ENCODE measurements around the gene RUNX2. TPM values are rescaled to one million over a fixed set of nuclear protein-coding genes. Genes with fewer than 3 reads are reported as not detected.

Gene RUNX2
- total RNA-seq, 2 experiments from 2014 or later, result 0.27 to 0.44 TPM

DNA sequence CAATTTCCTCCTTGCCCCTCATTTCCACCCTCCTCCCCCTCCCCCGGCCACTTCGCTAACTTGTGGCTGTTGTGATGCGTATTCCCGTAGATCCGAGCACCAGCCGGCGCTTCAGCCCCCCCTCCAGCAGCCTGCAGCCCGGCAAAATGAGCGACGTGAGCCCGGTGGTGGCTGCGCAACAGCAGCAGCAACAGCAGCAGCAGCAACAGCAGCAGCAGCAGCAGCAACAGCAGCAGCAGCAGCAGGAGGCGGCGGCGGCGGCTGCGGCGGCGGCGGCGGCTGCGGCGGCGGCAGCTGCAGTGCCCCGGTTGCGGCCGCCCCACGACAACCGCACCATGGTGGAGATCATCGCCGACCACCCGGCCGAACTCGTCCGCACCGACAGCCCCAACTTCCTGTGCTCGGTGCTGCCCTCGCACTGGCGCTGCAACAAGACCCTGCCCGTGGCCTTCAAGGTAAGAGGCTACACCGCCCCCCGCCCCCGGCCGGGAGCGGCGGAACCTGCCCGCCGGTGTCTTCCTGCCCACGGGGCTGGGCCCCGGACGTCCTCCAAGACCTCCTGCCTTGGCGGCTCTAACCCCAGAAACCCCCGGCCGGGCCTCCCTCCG lies 94.5 kb downstream of the RUNX2 start:
- ChIA-PET POLR2A (no interaction called here), CTCF (ENCODE audit: unreplicated experiment) (no interaction called here)
- peak; percentile 16 for DNase-seq (ENCODE audit: low spot score)
- H3K36me3 ChIP-seq (ENCODE audit: insufficient read depth, low read length), result no peaks in the 10 kb centered on the region
- TF ChIP-seq, protein P1, sequence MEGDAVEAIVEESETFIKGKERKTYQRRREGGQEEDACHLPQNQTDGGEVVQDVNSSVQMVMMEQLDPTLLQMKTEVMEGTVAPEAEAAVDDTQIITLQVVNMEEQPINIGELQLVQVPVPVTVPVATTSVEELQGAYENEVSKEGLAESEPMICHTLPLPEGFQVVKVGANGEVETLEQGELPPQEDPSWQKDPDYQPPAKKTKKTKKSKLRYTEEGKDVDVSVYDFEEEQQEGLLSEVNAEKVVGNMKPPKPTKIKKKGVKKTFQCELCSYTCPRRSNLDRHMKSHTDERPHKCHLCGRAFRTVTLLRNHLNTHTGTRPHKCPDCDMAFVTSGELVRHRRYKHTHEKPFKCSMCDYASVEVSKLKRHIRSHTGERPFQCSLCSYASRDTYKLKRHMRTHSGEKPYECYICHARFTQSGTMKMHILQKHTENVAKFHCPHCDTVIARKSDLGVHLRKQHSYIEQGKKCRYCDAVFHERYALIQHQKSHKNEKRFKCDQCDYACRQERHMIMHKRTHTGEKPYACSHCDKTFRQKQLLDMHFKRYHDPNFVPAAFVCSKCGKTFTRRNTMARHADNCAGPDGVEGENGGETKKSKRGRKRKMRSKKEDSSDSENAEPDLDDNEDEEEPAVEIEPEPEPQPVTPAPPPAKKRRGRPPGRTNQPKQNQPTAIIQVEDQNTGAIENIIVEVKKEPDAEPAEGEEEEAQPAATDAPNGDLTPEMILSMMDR (conservative IDR thresholded peaks at IDR 0.05; ENCODE audit: low read length), result no peak
- peak; percentile 38 for TF ChIP-seq EZH2phosphoT487 (IDR thresholded peaks at IDR 0.05; ENCODE audit: borderline replicate concordance, low read depth, low read length)
- H3K4me3 ChIP-seq (ENCODE audit: low read depth, low read length, poor library complexity, severe bottlenecking), result peak overlapping the region; percentile 52
- intact Hi-C loops (cut with micrococcal nuclease; ENCODE audit: unreplicated experiment), result loop anchor here (5.0 to 10.0 kb wide), 3 partner anchors 45 to 502 kb away; partner anchors contain the start of gene SUPT3H
- no peak overlapping the region for H2AFZ ChIP-seq (ENCODE audit: low read length)
- H3K4me1 ChIP-seq (ENCODE audit: insufficient read depth, low read length, poor library complexity, severe bottlenecking), result peaks cover 34% of the 10 kb centered on the region
- no peaks in the 10 kb centered on the region for H3K9me3 ChIP-seq (ENCODE audit: low read length)
- peak overlapping the region; percentile 70 for H3K4me2 ChIP-seq (ENCODE audit: low read length)
- H4K20me1 ChIP-seq (ENCODE audit: insufficient read depth, low read length), result no peaks in the 10 kb centered on the region
- no peaks in the 10 kb centered on the region for H3K9me2 ChIP-seq (ENCODE audit: insufficient read depth, low read length)
- no peak overlapping the region for H3K27ac ChIP-seq (ENCODE audit: low read depth, low read length, poor library complexity, severe bottlenecking)
- no TSS peak for BruUV-seq (replicated peaks)
- no peaks in the 10 kb centered on the region for H3K79me2 ChIP-seq (ENCODE audit: insufficient read depth, low read depth, low read length)

DNA sequence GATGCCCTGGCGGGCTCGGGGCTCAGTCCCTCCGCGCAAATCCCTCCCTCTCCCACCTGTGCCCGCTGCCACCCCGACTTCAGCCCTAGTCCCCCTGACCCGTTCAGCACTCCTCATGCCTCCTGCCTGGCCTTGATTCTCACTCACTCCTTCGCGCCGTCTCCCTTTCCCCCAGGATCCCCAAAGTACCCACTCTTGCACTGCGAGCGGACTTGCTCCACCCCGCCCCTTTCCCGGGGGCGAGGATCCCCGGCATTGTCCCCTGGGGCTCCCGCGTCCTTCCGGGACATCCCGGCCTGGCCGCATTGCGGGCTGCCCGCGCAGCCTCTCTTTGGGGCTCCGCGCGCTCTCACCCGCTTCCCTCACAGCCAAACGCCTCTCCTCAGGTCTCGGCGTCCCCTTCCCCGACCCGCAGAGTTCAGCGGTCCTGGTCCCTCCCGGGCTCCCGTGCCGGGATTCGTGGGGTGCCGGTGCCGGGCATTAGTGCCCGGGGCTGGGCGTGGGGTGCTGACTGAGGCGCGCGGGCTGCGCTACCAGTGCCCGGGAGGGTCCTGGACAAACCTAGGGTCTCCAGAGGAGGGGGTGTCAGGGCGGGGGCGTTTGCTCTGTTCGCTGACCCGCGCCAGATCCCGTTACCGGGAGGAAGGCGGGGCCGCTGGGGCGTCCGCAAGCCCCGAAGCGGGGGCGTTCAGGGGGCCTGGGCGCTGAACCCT lies 95.1 kb downstream of the RUNX2 start:
- H4K20me1 ChIP-seq (ENCODE audit: insufficient read depth, low read length), result no peaks in the 10 kb centered on the region
- no peaks in the 10 kb centered on the region for H3K9me3 ChIP-seq (ENCODE audit: low read length)
- H3K9me2 ChIP-seq (ENCODE audit: insufficient read depth, low read length), result no peaks in the 10 kb centered on the region
- H3K79me2 ChIP-seq (ENCODE audit: insufficient read depth, low read depth, low read length), result no peaks in the 10 kb centered on the region
- no peaks in the 10 kb centered on the region for H3K36me3 ChIP-seq (ENCODE audit: insufficient read depth, low read length)
- ChIA-PET CTCF (ENCODE audit: unreplicated experiment) (no interaction called here), POLR2A (interaction anchor here (0.5 kb wide), 1 partner anchor 47 kb away, joined by 3 read pairs; no protein-coding TSS in a partner anchor)
- BruUV-seq (replicated peaks), result no TSS peak
- H3K27ac ChIP-seq (ENCODE audit: low read depth, low read length, poor library complexity, severe bottlenecking), result no peak overlapping the region
- peak overlapping the region; percentile 70 for H3K4me2 ChIP-seq (ENCODE audit: low read length)
- DNase-seq (ENCODE audit: low spot score), result no peak
- no peak; the same call in none of the 2 replicates for TF ChIP-seq EZH2phosphoT487 (IDR thresholded peaks at IDR 0.05; ENCODE audit: borderline replicate concordance, low read depth, low read length)
- TF ChIP-seq, protein P1 (conservative IDR thresholded peaks at IDR 0.05; ENCODE audit: low read length), result no peak
- H2AFZ ChIP-seq (ENCODE audit: low read length), result no peak overlapping the region
- H3K4me3 ChIP-seq (ENCODE audit: low read depth, low read length, poor library complexity, severe bottlenecking), result peak overlapping the region; percentile 52
- intact Hi-C loops (cut with micrococcal nuclease; ENCODE audit: unreplicated experiment), result loop anchor here (5.0 to 10.0 kb wide), 3 partner anchors 46 to 502 kb away; partner anchors contain the start of gene SUPT3H
- H3K4me1 ChIP-seq (ENCODE audit: insufficient read depth, low read length, poor library complexity, severe bottlenecking), result peaks cover 34% of the 10 kb centered on the region

All from OCI-LY7 (cell line).